ENCODE data around the gene MTHFD2L.

DNA sequence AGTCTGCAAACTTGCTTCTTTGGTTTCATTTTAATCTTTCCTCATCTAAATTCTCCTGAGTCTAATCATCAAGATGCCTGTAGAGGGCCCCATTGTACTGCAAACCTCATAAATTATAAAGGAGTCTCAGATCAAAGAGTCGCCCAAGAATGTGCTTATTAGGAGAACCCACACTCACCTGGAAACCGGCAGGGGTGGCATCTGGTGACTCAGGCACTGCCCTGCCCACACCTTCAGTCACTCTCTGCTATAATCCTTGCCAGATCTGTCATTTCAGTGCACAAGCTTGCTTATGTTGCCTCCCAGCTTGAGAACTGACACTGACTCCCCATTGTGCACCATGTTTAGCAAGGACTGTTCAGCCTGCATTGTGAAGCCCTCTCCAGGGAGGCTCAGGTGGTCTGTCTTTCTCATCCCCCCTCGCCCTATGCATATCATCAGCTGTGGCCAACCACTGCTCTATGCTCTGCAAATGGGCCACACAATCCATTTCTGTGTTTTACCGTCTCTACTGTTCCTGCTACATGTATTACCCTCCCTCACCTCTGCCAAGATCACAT lies 162.7 kb downstream of the MTHFD2L start:
- TF ChIP-seq ZNF48 (tag by site-specific recombination; IDR thresholded peaks at IDR 0.05) (no peak), REPIN1 (tag by site-specific recombination; IDR thresholded peaks at IDR 0.05; ENCODE audit: low read depth) (no peak), ZNF302 (tag by site-specific recombination; IDR thresholded peaks at IDR 0.05; ENCODE audit: low read depth) (no peak), OVOL3 (tag by site-specific recombination; IDR thresholded peaks at IDR 0.05) (no peak), ZNF777 (tag by site-specific recombination; IDR thresholded peaks at IDR 0.05; ENCODE audit: borderline replicate concordance) (no peak), ZFP37 (tag by site-specific recombination; IDR thresholded peaks at IDR 0.05) (no peak)
- TF ChIP-seq, protein P1, sequence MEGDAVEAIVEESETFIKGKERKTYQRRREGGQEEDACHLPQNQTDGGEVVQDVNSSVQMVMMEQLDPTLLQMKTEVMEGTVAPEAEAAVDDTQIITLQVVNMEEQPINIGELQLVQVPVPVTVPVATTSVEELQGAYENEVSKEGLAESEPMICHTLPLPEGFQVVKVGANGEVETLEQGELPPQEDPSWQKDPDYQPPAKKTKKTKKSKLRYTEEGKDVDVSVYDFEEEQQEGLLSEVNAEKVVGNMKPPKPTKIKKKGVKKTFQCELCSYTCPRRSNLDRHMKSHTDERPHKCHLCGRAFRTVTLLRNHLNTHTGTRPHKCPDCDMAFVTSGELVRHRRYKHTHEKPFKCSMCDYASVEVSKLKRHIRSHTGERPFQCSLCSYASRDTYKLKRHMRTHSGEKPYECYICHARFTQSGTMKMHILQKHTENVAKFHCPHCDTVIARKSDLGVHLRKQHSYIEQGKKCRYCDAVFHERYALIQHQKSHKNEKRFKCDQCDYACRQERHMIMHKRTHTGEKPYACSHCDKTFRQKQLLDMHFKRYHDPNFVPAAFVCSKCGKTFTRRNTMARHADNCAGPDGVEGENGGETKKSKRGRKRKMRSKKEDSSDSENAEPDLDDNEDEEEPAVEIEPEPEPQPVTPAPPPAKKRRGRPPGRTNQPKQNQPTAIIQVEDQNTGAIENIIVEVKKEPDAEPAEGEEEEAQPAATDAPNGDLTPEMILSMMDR (tag by site-specific recombination; IDR thresholded peaks at IDR 0.05) = no peak
- TF ChIP-seq, protein P2, sequence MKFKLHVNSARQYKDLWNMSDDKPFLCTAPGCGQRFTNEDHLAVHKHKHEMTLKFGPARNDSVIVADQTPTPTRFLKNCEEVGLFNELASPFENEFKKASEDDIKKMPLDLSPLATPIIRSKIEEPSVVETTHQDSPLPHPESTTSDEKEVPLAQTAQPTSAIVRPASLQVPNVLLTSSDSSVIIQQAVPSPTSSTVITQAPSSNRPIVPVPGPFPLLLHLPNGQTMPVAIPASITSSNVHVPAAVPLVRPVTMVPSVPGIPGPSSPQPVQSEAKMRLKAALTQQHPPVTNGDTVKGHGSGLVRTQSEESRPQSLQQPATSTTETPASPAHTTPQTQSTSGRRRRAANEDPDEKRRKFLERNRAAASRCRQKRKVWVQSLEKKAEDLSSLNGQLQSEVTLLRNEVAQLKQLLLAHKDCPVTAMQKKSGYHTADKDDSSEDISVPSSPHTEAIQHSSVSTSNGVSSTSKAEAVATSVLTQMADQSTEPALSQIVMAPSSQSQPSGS (tag by site-specific recombination; IDR thresholded peaks at IDR 0.05; ENCODE audit: low read depth) = no peak
- TF ChIP-seq, protein P3, sequence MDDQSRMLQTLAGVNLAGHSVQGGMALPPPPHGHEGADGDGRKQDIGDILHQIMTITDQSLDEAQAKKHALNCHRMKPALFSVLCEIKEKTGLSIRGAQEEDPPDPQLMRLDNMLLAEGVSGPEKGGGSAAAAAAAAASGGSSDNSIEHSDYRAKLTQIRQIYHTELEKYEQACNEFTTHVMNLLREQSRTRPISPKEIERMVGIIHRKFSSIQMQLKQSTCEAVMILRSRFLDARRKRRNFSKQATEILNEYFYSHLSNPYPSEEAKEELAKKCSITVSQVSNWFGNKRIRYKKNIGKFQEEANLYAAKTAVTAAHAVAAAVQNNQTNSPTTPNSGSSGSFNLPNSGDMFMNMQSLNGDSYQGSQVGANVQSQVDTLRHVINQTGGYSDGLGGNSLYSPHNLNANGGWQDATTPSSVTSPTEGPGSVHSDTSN (CRISPR knock-in tag; IDR thresholded peaks at IDR 0.05) = no peak
